CD4-positive, alpha-beta T cell treated with Interleukin-6 for 4 hours (primary cell): ENCODE data around the gene CEP97.
"Not testable (repeated sequence)": the region's sequence is repeated elsewhere in the genome, so short reads cannot be mapped to it uniquely, and the experiment has no call there.

ENCODE experiments used
- DNase-seq: peaks from one replicate; pipeline ENCODE4 v3.0.0-alpha.2; 2020; ENCODE audit warnings: mixed read lengths

Gene CEP97, protein sequence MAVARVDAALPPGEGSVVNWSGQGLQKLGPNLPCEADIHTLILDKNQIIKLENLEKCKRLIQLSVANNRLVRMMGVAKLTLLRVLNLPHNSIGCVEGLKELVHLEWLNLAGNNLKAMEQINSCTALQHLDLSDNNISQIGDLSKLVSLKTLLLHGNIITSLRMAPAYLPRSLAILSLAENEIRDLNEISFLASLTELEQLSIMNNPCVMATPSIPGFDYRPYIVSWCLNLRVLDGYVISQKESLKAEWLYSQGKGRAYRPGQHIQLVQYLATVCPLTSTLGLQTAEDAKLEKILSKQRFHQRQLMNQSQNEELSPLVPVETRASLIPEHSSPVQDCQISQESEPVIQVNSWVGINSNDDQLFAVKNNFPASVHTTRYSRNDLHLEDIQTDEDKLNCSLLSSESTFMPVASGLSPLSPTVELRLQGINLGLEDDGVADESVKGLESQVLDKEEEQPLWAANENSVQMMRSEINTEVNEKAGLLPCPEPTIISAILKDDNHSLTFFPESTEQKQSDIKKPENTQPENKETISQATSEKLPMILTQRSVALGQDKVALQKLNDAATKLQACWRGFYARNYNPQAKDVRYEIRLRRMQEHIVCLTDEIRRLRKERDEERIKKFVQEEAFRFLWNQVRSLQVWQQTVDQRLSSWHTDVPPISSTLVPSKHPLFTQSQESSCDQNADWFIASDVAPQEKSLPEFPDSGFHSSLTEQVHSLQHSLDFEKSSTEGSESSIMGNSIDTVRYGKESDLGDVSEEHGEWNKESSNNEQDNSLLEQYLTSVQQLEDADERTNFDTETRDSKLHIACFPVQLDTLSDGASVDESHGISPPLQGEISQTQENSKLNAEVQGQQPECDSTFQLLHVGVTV

DNA sequence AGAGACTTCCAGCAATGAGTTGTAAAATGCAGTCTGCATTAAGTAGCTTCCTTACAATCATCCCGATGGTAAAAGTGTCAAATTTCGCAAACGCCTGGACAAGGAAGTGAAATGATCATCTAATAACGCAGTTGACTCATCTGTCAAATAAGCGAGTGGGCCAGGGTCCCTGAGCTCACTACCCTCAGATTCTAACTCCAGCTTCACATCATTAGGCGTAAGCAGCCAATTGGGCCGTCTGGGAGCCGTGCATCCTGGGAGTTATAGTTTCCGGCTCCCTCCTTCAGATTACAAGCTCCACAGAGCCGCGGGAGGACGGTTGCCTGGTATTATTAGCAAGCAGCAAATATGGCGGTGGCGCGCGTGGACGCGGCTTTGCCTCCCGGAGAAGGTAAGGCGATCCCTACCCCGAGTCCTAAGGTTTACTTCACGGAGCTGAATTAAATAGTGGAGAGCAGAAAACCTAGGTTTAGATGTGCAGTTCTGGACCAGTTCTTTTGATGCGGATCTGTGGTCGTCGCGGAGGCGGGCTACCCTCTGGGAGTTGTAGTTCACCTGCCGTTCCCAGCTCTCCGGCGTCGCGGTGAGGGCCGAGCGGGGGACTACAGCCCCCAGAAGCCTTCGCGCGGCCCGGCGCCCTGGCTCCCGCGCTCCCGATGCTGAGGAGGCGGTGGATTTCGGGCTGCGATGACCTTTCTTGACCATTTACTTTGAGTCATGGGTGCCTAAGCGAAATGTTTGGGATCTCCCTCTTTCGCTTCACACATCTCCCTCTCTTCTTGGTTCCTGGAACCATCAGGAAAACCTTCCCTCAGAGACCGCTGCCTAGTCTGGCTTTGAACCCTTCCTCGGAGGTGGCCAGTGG is at the start of gene CEP97:
Gene CEP97 (plus strand): TSS at position 286 of the 865 bp plus-strand sequence. CDS start 63 bp downstream, at position 349.
- DNase-seq = peak; percentile 88

- DNase-seq = no peak
Observed at GRCh38 chr3:101675709-101676215, 48.7 kb upstream of the CEP97 start.

GRCh38 chr3:101676216-101676764 is 48.1 kb upstream of the CEP97 start:
- peak; percentile 97 for DNase-seq

DNA sequence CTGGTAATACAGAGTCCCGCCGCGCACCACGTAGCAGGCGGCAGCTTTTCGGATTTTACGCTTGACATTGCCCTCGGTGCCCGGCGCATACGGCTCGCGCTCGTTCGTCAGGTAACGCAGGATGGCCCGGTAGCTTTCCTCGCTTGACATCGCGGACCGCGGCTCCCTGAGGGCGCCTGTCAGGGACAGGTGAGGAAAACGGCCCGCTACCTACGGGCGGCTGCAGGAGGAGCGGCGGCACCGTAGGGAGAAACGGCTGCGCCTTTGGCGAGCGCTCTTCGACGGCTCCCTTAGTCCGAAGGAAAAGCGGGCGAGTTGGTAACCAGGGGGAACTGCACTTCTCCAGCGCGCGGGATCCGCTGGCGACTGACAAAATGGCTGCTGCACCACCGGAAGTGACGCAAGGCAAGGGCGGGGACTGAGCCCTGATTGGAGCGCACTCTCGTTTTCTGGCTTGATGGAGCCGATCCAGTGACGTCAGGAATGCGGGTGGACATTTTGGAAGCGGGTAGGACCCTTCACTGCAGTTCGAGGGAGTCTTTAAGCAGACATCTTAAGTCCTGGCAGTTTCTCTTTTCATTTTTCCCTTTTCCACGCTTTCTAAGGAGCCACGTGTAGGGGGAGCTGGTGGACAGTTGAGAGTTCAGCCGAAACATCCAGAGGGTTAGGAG is 47.5 kb upstream of the CEP97 start, which contains the start of gene ZBTB11:
Gene ZBTB11 (minus strand): TSS at position 368 of the 671 bp plus-strand sequence. CDS start 218 bp downstream, at position 150.
- peak; percentile 100 for DNase-seq

GRCh38 chr3:101677436-101678286 is 46.8 kb upstream of the CEP97 start:
- DNase-seq = no peak

DNA sequence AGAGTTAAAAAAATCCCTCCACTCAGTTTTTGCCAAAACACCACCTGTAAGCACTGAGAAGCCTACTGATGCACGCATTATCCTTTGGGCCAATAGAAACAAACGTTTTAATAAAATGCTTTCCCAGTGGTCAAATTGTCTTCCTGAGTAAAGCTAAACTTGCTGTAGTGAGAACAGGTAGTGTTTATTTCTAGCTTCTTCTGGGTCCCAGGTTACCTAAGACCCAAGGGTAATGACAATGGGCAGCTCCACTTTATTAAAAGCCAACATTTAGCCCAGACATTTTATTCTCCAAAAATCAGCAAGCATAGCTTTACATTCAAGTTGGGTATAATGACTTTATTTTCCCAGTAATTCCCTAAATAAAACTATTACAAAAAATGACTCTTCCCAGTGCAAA is 45.6 kb upstream of the CEP97 start:
- not testable (repeated sequence) for DNase-seq

DNA sequence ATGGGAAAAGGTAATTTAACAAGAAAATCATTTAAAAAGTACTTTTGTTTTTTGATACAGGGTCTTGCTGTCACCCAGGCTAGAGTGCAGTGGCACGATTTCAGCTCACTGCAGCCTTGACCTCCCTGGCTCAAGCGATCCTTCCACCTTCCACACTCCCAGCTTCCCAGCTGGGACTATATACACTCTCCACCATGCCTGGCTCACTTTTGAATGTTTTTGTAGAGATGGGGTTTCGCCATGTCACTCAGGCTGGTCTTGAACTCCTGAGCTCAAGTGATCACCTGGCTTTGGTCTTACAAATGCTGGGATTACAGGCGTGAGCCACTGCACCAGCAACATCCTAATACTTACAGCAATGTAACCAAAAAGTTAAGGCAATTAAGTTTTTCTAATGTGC is 43.9 kb upstream of the CEP97 start:
- DNase-seq = no peak

DNA sequence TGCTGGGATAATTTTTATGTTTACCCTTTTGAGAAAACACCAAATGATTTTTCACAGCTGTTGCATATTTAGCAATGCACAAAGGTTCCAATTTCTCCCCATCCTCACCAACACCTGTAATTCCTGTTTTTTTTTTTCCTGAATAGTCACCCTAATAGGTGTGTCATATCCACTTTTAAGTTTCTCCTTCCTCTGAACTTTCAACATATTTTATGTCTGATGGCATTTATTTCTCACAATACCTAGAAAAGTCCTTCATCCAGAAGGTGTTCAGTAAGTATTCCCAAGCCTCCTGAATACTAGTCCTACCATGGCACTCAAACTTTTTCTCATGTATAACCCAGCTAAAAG is 39.4 kb upstream of the CEP97 start:
- no peak for DNase-seq

DNA sequence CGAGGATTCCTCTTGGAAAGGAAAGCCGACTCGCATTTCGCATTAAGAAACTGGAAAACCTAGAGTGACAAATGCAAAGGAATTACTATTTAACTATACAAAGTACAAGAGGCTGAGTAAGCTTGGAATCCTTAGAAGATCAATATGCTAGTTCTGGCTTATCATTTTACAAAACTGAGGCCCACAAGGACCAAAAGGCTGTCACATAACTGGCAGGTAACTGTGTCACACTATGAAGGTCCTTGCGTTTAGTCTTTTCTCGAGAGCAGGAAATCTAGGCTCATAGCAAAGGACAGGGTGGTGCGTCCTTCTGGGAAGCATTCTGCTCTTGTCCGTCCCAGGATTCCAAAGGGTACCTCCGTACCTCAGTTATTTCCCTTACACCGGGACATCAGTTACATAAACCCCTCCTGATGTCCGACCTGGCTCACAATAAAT is 38.5 kb upstream of the CEP97 start:
- DNase-seq = peak; percentile 7

DNA sequence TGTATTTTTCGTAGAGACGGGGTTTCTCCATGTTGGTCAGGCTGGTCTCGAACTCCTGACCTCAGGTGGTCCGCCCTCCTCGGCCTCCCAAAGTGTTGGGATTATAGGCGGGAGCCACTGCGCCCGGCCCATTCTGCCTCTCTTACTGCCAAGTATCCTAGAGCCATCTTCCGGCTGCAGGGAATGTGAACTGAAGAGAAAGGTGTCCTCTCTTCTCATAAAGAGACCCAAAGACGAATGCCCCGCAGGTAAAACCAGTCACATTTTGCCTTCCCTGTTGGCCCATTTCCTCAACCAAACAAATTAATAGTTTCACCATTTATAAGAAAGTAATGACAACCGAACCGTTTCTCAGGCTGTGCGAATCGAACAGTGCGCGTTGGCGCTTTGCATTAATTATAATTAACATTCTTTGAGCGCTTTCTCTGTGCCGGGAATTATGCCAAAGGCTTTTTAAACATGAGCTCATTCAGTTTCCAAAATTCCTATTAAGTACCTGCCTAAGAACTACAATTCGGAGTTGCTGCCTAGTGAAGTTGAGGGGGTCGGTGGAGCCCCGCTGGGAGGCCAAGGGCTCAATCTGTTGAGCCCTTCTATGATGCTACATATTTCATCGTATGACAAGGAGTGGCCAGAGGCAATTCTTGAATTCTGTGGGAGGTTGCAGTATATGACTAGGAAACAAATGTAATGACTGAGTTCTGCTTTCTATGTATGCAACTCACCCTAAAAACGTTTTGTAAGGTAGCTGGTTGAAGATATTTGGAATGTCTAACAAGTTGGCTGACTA is 37.1 kb upstream of the CEP97 start:
- DNase-seq = no peak

DNA sequence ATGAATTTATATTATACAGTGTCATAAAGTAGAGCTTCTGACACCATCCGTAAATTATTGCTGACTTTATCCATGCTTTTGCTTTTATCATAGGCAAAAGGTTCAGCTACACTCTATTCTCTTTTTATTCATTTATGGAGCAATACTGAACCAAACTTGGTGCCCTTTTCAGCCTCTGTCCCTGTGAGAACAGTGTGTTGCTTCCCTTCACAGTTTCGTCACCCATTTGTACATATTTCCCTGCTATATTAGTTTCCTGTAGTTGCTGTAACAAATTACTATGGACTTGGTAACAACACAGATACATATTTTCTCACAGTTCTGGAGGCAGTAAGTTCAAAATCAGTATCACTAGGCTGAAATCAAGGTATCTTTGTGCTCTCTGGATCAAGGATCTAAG is 35.1 kb upstream of the CEP97 start:
- no peak for DNase-seq

DNA sequence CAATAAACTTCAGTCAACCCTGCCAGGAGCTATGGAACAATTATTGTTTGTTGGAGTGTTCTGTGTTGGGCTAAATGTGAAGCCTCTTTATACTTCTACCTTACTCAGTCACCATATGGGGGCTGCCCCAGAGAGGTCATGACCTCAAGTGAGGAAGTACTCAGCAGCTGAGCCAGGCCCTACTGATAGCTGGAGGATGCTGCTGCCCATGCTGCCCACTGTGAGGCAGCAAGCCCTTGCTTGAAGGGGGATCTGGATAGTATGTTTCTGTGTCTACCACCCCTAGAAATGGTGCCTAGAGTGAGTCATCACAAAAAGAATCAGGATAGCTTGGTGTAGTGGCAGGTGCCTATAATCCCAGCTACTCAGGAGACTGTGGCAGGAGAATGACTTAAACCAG is 33.4 kb upstream of the CEP97 start:
- no peak for DNase-seq

- DNase-seq = not testable (repeated sequence)
Observed at GRCh38 chr3:101691685-101692671, 32.4 kb upstream of the CEP97 start.

GRCh38 chr3:101693540-101693939 is 30.9 kb upstream of the CEP97 start:
- DNase-seq = peak; percentile 34

GRCh38 chr3:101694836-101695235 is 29.6 kb upstream of the CEP97 start:
- DNase-seq = not testable (repeated sequence)

DNA sequence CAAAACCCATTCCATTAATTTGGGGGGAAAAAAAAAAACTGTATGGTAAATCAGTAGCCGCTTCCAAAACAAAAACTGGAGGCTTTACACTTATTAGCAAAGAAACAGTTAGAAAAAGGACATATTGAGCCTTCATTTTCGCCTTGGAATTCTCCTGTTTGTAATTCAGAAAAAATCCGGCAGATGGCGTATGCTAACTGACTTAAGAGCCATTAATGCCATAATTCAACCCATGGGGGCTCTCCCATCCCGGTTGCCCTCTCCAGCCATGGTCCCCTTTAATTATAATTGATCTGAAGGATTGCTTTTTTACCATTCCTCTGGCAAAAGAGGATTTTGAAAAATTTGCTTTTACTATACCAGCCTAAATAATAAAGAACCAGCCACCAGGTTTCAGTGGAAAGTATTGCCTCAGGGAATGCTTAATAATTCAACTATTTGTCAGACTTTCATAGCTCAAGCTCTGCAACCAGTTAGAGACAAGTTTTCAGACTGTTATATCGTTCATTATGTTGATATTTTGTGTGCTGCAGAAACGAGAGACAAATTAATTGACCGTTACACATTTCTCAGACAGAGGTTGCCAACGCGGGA is 28.5 kb upstream of the CEP97 start:
- DNase-seq = peak; percentile 53

GRCh38 chr3:101701696-101702634 is 22.4 kb upstream of the CEP97 start:
- DNase-seq = no peak
